Measurements from ENCODE around the gene TNS4. TPM values are rescaled to one million over a fixed set of nuclear protein-coding genes. Genes with fewer than 3 reads are reported as not detected.

Gene TNS4
- total RNA-seq, 1 experiment from 2014 or later, result 127 TPM

DNA sequence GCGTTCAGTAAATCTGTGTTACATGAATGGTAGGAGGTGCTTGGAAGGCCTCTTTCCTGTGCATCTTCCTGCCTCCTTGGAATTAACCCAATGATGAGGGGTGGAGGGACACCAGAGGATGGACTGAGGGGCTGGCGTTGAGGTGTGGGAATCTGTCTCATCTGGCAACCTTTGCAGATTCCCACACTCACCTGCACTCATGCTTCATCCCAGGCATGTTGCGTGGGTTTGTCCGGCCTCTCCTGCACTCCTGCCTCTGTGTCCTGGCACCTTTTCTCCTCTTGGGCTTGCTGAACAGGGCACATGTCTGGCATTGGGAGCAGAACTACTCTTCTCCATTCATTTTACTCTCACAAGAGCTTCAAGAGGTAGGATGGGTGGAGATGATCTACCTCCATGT lies 61.3 kb downstream of the TNS4 start:
- H2AFZ ChIP-seq (ENCODE audit: low read length), result no peak overlapping the region
- no peak overlapping the region for H3K9ac ChIP-seq (ENCODE audit: low read length)
- H3K9me3 ChIP-seq (ENCODE audit: low read length), result no peaks in the 10 kb centered on the region
- no peak for ATAC-seq
- TF ChIP-seq, protein P1, sequence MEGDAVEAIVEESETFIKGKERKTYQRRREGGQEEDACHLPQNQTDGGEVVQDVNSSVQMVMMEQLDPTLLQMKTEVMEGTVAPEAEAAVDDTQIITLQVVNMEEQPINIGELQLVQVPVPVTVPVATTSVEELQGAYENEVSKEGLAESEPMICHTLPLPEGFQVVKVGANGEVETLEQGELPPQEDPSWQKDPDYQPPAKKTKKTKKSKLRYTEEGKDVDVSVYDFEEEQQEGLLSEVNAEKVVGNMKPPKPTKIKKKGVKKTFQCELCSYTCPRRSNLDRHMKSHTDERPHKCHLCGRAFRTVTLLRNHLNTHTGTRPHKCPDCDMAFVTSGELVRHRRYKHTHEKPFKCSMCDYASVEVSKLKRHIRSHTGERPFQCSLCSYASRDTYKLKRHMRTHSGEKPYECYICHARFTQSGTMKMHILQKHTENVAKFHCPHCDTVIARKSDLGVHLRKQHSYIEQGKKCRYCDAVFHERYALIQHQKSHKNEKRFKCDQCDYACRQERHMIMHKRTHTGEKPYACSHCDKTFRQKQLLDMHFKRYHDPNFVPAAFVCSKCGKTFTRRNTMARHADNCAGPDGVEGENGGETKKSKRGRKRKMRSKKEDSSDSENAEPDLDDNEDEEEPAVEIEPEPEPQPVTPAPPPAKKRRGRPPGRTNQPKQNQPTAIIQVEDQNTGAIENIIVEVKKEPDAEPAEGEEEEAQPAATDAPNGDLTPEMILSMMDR (conservative IDR thresholded peaks at IDR 0.05; ENCODE audit: low read depth, low read length), result no peak
- TF ChIP-seq EZH2 (IDR thresholded peaks at IDR 0.05; ENCODE audit: low read length, unreplicated experiment) (no peak), EZH2phosphoT487 (IDR thresholded peaks at IDR 0.05; ENCODE audit: borderline replicate concordance, low read length) (no peak)
- ChIA-PET CTCF (interaction anchor here (0.6 kb wide), 1 partner anchor 94 kb away, joined by 5 read pairs; no protein-coding TSS in a partner anchor), POLR2A (ENCODE audit: unreplicated experiment) (no interaction called here)
- intact Hi-C loops (cut with micrococcal nuclease), result loop anchor here (10.0 kb wide), 1 partner anchor 125 kb away; the partner anchor contains the start of gene CCR7
- peaks cover 16% of the 10 kb centered on the region for H3K79me2 ChIP-seq (ENCODE audit: low read length)
- no peaks in the 10 kb centered on the region for H4K20me1 ChIP-seq (ENCODE audit: low read length)
- no peak overlapping the region for H3K27ac ChIP-seq (ENCODE audit: low read length)
- H3K4me3 ChIP-seq (ENCODE audit: low read length), result no peak overlapping the region
- no TSS peak for BruUV-seq (replicated peaks)
- no peak overlapping the region for H3K4me2 ChIP-seq (ENCODE audit: low read length)
- no peaks in the 10 kb centered on the region; the same call in 1 of the 2 replicates for H3K4me1 ChIP-seq (ENCODE audit: insufficient read depth, low read length)
- no peaks in the 10 kb centered on the region for H3K9me2 ChIP-seq (replicated peaks; ENCODE audit: low read length)
- no peaks in the 10 kb centered on the region for H3K36me3 ChIP-seq (ENCODE audit: low read depth, low read length)
- no peaks in the 10 kb centered on the region for H3F3A ChIP-seq (ENCODE audit: low read length, unreplicated experiment)
- DNase-seq, result no peak
- H3K27me3 ChIP-seq (ENCODE audit: low read length), result no peaks in the 10 kb centered on the region

DNA sequence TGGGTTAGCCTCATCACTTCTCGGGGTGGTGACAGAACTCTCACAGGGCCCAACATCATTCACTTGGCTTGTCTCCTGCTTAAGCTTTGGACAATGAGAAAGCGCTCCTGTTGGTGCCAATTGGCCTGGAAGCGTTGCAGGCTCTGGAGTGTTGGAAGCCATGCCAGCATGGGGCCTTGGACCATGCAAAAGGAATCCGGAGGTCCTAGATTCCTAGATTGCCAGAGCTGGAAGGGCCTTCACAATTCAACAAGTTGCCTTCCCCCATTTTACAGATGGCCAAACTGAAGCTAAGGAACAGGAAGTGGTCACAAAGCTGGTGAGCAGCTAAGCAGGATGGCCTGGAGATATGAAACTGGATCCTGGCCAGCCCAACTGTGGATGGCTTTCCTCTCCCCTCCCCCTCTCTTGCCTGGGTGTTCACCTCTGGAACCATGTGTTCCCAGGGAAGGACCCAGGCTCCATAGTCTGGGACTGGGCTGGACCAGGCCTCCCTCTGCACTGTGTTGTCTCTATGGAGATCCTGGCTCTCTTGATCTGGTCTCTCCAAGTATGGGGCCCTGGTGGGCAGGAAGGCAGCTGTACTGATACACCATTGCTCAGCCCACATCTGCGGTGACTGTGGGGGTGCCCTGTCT lies 64.2 kb downstream of the TNS4 start:
- H3K9me3 ChIP-seq (ENCODE audit: low read length), result no peaks in the 10 kb centered on the region
- intact Hi-C loops (cut with micrococcal nuclease), result no loop called here
- no peak overlapping the region for H3K9ac ChIP-seq (ENCODE audit: low read length)
- no peak overlapping the region for H3K27ac ChIP-seq (ENCODE audit: low read length)
- ChIA-PET POLR2A (ENCODE audit: unreplicated experiment) (no interaction called here), CTCF (no interaction called here)
- ATAC-seq, result no peak
- H3K27me3 ChIP-seq (ENCODE audit: low read length), result no peaks in the 10 kb centered on the region
- DNase-seq, result no peak
- H4K20me1 ChIP-seq (ENCODE audit: low read length), result no peaks in the 10 kb centered on the region
- no peaks in the 10 kb centered on the region for H3K36me3 ChIP-seq (ENCODE audit: low read depth, low read length)
- no peak overlapping the region for H3K4me3 ChIP-seq (ENCODE audit: low read length)
- no peaks in the 10 kb centered on the region for H3K79me2 ChIP-seq (ENCODE audit: low read length)
- H3K4me1 ChIP-seq (ENCODE audit: insufficient read depth, low read length), result no peaks in the 10 kb centered on the region; the same call in 1 of the 2 replicates
- TF ChIP-seq, protein P1 (conservative IDR thresholded peaks at IDR 0.05; ENCODE audit: low read depth, low read length), result no peak
- no peak for TF ChIP-seq EZH2 (IDR thresholded peaks at IDR 0.05; ENCODE audit: low read length, unreplicated experiment)
- no peak for TF ChIP-seq EZH2phosphoT487 (IDR thresholded peaks at IDR 0.05; ENCODE audit: borderline replicate concordance, low read length)
- no peak overlapping the region for H2AFZ ChIP-seq (ENCODE audit: low read length)
- no peak overlapping the region for H3K4me2 ChIP-seq (ENCODE audit: low read length)
- no TSS peak for BruUV-seq (replicated peaks)
- no peaks in the 10 kb centered on the region for H3F3A ChIP-seq (ENCODE audit: low read length, unreplicated experiment)
- H3K9me2 ChIP-seq (replicated peaks; ENCODE audit: low read length), result no peaks in the 10 kb centered on the region

DNA sequence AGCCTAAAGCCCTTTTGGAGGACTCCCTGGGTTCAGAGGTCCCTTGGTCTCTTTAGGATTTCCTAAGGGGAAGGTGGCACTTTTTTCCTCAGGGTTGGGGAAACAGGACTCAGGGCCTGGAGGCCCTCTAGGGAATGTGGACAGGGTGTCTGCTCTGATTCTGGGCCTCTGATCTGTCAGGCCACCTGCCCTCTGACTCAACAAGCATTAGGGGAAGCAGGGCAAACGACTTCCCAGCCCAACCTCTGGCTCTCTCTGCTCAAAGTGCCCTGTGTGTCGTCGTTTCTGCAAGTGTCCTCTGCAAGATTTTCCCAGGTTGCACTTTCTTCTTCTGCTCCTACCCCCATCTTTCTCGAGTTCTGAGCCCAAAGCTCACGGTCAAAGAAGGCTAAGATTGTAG lies 64.8 kb downstream of the TNS4 start:
- no TSS peak for BruUV-seq (replicated peaks)
- H2AFZ ChIP-seq (ENCODE audit: low read length), result no peak overlapping the region

More for the DNA sequence above, 64.8 kb downstream of the TNS4 start:
- Histone ChIP-seq H3K9me2 (replicated peaks; ENCODE audit: low read length) (no peaks in the 10 kb centered on the region), H4K20me1 (ENCODE audit: low read length) (no peaks in the 10 kb centered on the region), H3K9ac (ENCODE audit: low read length) (no peak overlapping the region), H3K4me3 (ENCODE audit: low read length) (no peak overlapping the region), H3K4me1 (ENCODE audit: insufficient read depth, low read length) (no peaks in the 10 kb centered on the region; the same call in 1 of the 2 replicates), H3K9me3 (ENCODE audit: low read length) (no peaks in the 10 kb centered on the region), H3K27ac (ENCODE audit: low read length) (no peak overlapping the region), H3K36me3 (ENCODE audit: low read depth, low read length) (no peaks in the 10 kb centered on the region), H3K4me2 (ENCODE audit: low read length) (no peak overlapping the region), H3F3A (ENCODE audit: low read length, unreplicated experiment) (no peaks in the 10 kb centered on the region), H3K79me2 (ENCODE audit: low read length) (no peaks in the 10 kb centered on the region), H3K27me3 (ENCODE audit: low read length) (no peaks in the 10 kb centered on the region)
- ChIA-PET POLR2A (ENCODE audit: unreplicated experiment) (no interaction called here), CTCF (no interaction called here)
- no peak for DNase-seq
- TF ChIP-seq, protein P1 (conservative IDR thresholded peaks at IDR 0.05; ENCODE audit: low read depth, low read length), result no peak
- no peak for TF ChIP-seq EZH2phosphoT487 (IDR thresholded peaks at IDR 0.05; ENCODE audit: borderline replicate concordance, low read length)
- no peak for TF ChIP-seq EZH2 (IDR thresholded peaks at IDR 0.05; ENCODE audit: low read length, unreplicated experiment)
- intact Hi-C loops (cut with micrococcal nuclease), result no loop called here
- no peak for ATAC-seq
